22Rv1 (cell line): ENCODE data around the gene FBRS.

Source experiments
- H3K27ac ChIP-seq: fragments of 450-650 bp; 2 replicates; pipeline ENCODE4 v1.5.1; 2017
- CTCF ChIP-seq: fragments of 450-650 bp; IDR thresholded peaks from 2 replicates; pipeline ENCODE4 v1.5.1; 2017; ENCODE audit warnings: mild to moderate bottlenecking
- ZFX ChIP-seq: fragments of 450-650 bp; IDR thresholded peaks from 2 replicates; pipeline ENCODE4 v1.6.1; 2017; ENCODE audit warnings: antibody characterized with exemption, borderline replicate concordance

FBRS gene

GRCh38 chr16:30657866-30658730 is at the start of gene FBRS:
TSS of gene FBRS (plus strand) at chr16:30658431. CDS start at chr16:30659519, 1,088 bp downstream.
- peak within 1 kb of the TSS; percentile 98 for H3K27ac ChIP-seq
- peak; percentile 94 for TF ChIP-seq CTCF
- no peak for TF ChIP-seq ZFX

- H3K27ac ChIP-seq, result peak overlapping the region; percentile 92
- no peak for TF ChIP-seq CTCF
- no peak for TF ChIP-seq ZFX
Observed at GRCh38 chr16:30609002-30609925, 49.0 kb upstream of the FBRS start.

GRCh38 chr16:30609926-30610839 is 48.0 kb upstream of the FBRS start, which contains the start of gene ZNF689:
TSS of gene ZNF689 (minus strand) at chr16:30610389. CDS start at chr16:30610041, 348 bp downstream.
- peak within 1 kb of the TSS; percentile 92 for H3K27ac ChIP-seq
- TF ChIP-seq CTCF, result 0 out of 2 replicates have a peak, but pooled peaks have one; percentile 14
- TF ChIP-seq ZFX, result no peak

- TF ChIP-seq CTCF, result peak; percentile 27; the same call in 1 of the 2 replicates
- TF ChIP-seq ZFX, result no peak
- no peak overlapping the region for H3K27ac ChIP-seq
Observed at GRCh38 chr16:30615358-30616091, 42.7 kb upstream of the FBRS start.

- TF ChIP-seq ZFX (no peak), CTCF (no peak)
- no peak overlapping the region for H3K27ac ChIP-seq
Observed at GRCh38 chr16:30619202-30619601, 39.0 kb upstream of the FBRS start.

- no peak overlapping the region for H3K27ac ChIP-seq
- TF ChIP-seq CTCF (no peak), ZFX (no peak)
Observed at GRCh38 chr16:30619638-30620037, 38.6 kb upstream of the FBRS start.
